A172 (cell line): ENCODE results near the gene OSBPL8. TPM values are rescaled to one million over a fixed set of nuclear protein-coding genes. Genes with fewer than 3 reads are reported as not detected.

Source experiments
- DNase-seq: peaks from one replicate; pipeline ENCODE4 v3.0.0-alpha.2; 2015; ENCODE audit warnings: low spot score
- total RNA-seq: library from RNA; depleted of rRNA; stranded (reverse); fragments of >200 nt; shearing (Covaris generic); gene quantifications from 2 replicates; pipeline ENCODE4 v1.2.3, GENCODE V29; 2014; rRNA removed

OSBPL8 gene
- total RNA-seq, 1 experiment from 2014 or later: 58.1 TPM

- no peak for DNase-seq
Measured at GRCh38 chr12:76308866-76309265, 250.7 kb downstream of the OSBPL8 start.

GRCh38 chr12:76307083-76307482, 252.5 kb downstream of the OSBPL8 start:
- DNase-seq: no peak

- DNase-seq: peak; percentile 55
Measured at GRCh38 chr12:76303989-76304460, 255.5 kb downstream of the OSBPL8 start.

- DNase-seq: no peak
Measured at GRCh38 chr12:76303365-76303764, 256.2 kb downstream of the OSBPL8 start.

Other genes with a start within 250 kb of the OSBPL8 start
- gene BBS10, start 211.4 kb downstream of the OSBPL8 start, total RNA-seq: 31.4 and 32.8 TPM in 2 replicates
- gene ZDHHC17, start 204.3 kb upstream of the OSBPL8 start, total RNA-seq: 16.6 and 19.4 TPM in 2 replicates